ENCODE results near the gene ZNF879. TPM values are rescaled to one million over a fixed set of nuclear protein-coding genes. Genes with fewer than 3 reads are reported as not detected.
A peak's percentile ranks its signal among the peaks of the same experiment; 100 is the strongest.

The ZNF879 gene
- total RNA-seq, 2 donors from 2014 or later, result 1.6 to 2.1 TPM

DNA sequence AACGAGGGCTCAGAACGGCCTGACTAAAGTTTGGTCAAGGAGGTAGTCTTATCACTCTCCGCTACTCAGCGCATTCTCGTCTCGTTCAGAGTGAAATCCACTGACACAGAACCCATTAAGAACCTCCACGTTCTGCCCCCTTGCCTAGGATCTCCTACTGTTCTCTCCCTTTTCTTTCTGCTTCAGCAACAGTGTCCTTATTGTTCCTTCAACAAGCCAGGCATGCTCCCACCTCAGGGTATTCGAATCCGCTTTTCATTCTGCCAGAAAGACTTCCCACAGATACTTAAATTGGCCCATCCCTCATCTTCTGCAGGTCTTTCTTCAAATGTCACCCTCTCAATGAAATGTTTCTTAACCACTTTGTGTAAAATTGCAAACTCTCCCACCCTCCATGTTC, 32.2 kb downstream of the ZNF879 start:
- H3K36me3 Mint-ChIP-seq (ENCODE audit: low read depth), result no peaks in the 10 kb centered on the region

DNA sequence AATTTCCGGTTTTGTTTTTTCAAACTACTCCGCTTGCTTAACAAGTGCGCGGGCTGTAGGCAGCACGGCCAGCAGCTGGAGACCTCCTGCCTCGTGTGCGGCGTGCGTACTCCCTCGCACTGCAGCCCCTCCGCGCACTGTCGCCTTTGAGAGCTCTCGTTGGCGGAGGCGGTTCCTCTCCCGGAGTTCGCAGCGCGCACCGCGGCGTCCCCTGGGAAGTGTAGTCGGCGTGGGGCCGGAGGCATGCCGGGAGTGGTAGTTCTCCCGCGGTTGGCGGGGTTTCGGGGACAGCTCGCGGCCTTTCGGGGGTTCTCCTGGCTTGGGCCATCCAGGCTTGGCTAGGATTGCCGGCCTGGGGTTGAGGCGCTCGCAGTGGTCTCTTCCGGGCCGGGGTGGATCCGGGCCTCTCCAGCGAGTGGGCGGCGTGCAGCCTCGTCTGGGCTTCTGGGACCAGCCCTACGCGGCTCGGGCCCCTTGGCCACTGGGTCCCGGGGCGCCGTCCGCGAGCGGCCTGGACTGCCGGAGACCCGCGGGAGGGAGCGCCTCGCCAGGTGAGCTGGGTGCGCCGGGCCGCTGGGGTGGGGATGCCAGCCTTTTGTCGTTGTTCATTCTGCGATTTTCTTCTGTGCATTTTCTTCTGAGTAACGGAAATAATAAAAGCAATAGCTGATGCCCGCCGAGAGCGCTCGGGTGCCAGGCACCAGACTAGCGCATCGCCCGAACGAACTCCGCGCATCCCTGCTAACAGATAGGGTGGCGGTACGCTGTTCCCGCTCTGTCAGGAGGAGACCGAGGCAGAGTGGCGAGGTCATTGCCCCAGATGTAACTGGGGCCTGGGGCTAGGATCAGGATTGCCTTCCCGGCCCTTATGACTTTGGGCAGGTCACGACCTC, 36.8 kb downstream of the ZNF879 start, which contains the start of gene ZNF354C:
TSS of gene ZNF354C (plus strand) at position 258 of the 893 bp plus-strand sequence. CDS start 1,696 bp downstream, outside the sequence.
- peaks cover 36% of the 10 kb centered on the region for H3K36me3 Mint-ChIP-seq (ENCODE audit: low read depth)
- peaks cover 9% of the 10 kb centered on the region for H3K4me1 Mint-ChIP-seq
- ATAC-seq (replicated peaks), result peak; percentile 98
- H3K4me3 Mint-ChIP-seq, result peak within 1 kb of the TSS; percentile 89
- H3K9me3 Mint-ChIP-seq, result peaks cover 4% of the 10 kb centered on the region
- H3K27ac Mint-ChIP-seq, result peak within 1 kb of the TSS; percentile 90
- H3K27me3 Mint-ChIP-seq, result no peaks in the 10 kb centered on the region

More for the DNA sequence above, 32.2 kb downstream of the ZNF879 start:
- Mint-ChIP-seq H3K27ac (no peak overlapping the region), H3K4me3 (no peak overlapping the region), H3K4me1 (peaks cover 4% of the 10 kb centered on the region), H3K27me3 (no peaks in the 10 kb centered on the region), H3K9me3 (peaks cover 10% of the 10 kb centered on the region)
- ATAC-seq (replicated peaks), result no peak

DNA sequence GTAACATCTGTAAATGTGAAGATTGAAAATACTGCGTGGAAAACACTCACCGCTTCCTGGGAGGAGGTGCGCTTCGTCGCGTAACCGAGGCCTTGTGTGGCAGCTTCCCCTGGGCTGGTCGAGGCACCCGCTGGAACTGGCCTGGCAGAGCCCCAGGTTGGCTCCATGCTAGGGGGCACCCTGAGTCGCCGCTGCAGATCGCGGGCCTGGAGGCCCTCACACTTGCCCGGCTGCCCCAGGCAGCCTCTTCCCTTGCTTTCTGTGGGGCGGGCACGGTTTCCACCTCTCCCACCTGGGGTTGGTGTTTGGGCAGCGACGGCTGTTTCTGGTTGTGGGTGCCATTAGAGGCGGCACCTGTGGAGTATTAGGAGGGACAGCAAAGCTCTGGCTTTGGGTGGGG, 37.4 kb downstream of the ZNF879 start:
- Mint-ChIP-seq H3K9me3 (peaks cover 8% of the 10 kb centered on the region), H3K36me3 (ENCODE audit: low read depth) (peaks cover 42% of the 10 kb centered on the region), H3K4me1 (peaks cover 9% of the 10 kb centered on the region), H3K27me3 (no peaks in the 10 kb centered on the region), H3K4me3 (peak overlapping the region; percentile 89), H3K27ac (peak overlapping the region; percentile 19)
- no peak for ATAC-seq (replicated peaks)

DNA sequence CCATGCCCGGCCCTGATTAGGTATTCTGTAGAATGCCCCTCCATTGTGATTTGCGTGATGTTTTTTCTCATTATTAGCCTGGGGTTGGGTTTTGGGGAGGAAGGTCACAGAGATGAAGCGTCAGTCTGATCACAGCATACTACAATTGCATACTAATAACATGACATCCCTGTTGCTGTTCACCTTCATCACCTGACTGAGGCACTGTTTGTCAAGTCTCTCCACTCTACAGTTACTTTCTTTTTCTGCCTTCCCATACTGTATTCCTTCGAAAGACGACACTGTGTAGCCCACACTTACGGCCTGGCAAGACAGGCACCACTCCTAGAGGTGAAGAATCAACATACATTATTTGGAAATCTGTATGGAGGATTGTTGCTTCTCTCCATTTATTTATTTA, 42.1 kb downstream of the ZNF879 start:
- peaks cover 16% of the 10 kb centered on the region for H3K9me3 Mint-ChIP-seq

DNA sequence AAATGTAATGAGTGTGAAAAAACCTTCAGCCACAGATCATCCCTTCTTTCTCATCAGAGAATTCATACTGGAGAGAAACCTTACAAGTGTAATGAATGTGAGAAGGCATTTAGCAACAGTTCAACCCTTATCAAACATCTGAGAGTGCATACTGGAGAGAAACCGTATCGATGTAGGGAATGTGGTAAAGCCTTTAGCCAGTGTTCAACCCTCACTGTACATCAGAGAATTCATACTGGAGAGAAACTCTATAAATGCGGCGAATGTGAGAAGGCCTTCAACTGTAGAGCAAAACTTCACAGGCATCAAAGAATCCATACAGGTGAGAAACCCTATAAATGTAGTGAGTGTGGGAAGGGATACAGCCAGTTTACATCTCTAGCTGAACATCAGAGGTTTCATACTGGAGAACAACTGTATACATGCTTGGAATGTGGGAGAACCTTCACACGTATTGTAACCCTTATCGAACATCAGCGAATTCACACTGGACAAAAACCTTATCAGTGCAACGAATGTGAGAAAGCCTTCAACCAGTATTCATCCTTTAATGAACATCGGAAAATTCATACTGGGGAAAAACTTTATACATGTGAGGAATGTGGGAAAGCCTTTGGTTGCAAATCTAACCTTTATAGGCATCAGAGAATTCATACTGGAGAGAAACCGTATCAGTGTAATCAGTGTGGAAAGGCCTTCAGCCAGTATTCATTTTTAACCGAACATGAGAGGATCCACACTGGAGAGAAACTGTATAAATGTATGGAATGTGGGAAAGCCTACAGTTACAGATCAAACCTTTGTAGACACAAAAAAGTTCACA, 55.8 kb downstream of the ZNF879 start:
- no peaks in the 10 kb centered on the region for H3K27me3 Mint-ChIP-seq
- ATAC-seq (replicated peaks), result no peak
- no peak overlapping the region for H3K4me3 Mint-ChIP-seq
- H3K36me3 Mint-ChIP-seq (ENCODE audit: low read depth), result peaks cover 53% of the 10 kb centered on the region
- peaks cover 51% of the 10 kb centered on the region for H3K9me3 Mint-ChIP-seq
- no peaks in the 10 kb centered on the region for H3K4me1 Mint-ChIP-seq
- H3K27ac Mint-ChIP-seq, result no peak overlapping the region

More for the DNA sequence above, 42.1 kb downstream of the ZNF879 start:
- Mint-ChIP-seq H3K27ac (no peak overlapping the region), H3K4me3 (no peak overlapping the region), H3K36me3 (ENCODE audit: low read depth) (peaks cover 86% of the 10 kb centered on the region), H3K4me1 (peaks cover 5% of the 10 kb centered on the region), H3K27me3 (no peaks in the 10 kb centered on the region)
- ATAC-seq (replicated peaks), result no peak

DNA sequence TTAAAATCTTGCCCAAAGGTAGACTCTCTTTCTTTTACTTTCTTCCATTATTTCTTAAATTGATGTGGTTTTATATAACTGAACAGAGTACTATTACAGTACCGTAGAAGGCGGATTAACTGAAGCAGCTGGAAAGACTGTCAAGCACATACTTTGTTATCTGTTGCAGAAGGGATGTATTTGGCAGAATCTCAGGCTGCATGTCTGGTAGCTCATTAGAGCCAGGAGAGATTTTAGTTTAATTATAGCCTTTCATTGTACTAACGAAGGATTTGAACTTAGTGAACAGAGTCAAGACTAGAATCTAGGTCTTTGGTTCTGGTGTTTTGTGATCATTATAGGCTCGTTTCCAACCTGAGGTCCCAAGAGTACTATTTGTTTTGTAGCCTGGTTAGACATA, 57.1 kb downstream of the ZNF879 start:
- H3K36me3 Mint-ChIP-seq (ENCODE audit: low read depth), result peaks cover 45% of the 10 kb centered on the region
- peaks cover 52% of the 10 kb centered on the region for H3K9me3 Mint-ChIP-seq
- no peaks in the 10 kb centered on the region for H3K4me1 Mint-ChIP-seq
- no peak overlapping the region for H3K27ac Mint-ChIP-seq
- ATAC-seq (replicated peaks), result no peak
- H3K27me3 Mint-ChIP-seq, result no peaks in the 10 kb centered on the region
- no peak overlapping the region for H3K4me3 Mint-ChIP-seq

Other genes with a start within 250 kb of the ZNF879 start
- gene ZNF354B, start 163.9 kb upstream of the ZNF879 start, total RNA-seq, result 1 to 10 TPM; 5.9 to 6.4 TPM
- under 1 TPM; 0.26 to 0.35 TPM for gene ZFP2, start 127.9 kb upstream of the ZNF879 start, total RNA-seq
- gene ZNF454, start 82.6 kb upstream of the ZNF879 start, total RNA-seq, result not detected
- not detected for gene GRM6, start 28.5 kb upstream of the ZNF879 start, total RNA-seq
- gene ZNF354C, start 36.6 kb downstream of the ZNF879 start, total RNA-seq, result 1 to 10 TPM; 4.8 to 6.3 TPM

All from activated T-helper 17 cell treated with anti-CD3 and anti-CD28 coated beads, Interleukin-2, amount 50 U/mL, for 72 hours (primary cell).